HG03064 (cell line): ENCODE measurements around the gene TMEM182.

Experiments
- ATAC-seq: cut with Tn5 transposase; IDR thresholded peaks from one replicate; pipeline ENCODE4 v1.9.1; 2021; ENCODE audit warnings: low read depth; ENCODE audit not compliant: unreplicated experiment

The TMEM182 gene

GRCh38 chr2:102765061-102765460, 3.2 kb downstream of the TMEM182 start:
- no peak for ATAC-seq

- ATAC-seq: no peak
These were observed 6.4 kb downstream of the TMEM182 start for GRCh38 chr2:102768253-102768652.

- no peak for ATAC-seq
These were observed 7.1 kb downstream of the TMEM182 start for GRCh38 chr2:102768892-102769291.

- no peak for ATAC-seq
These were observed 8.7 kb downstream of the TMEM182 start for GRCh38 chr2:102770506-102770905.

GRCh38 chr2:102771114-102771513, 9.3 kb downstream of the TMEM182 start:
- no peak for ATAC-seq

GRCh38 chr2:102772659-102773058, 10.8 kb downstream of the TMEM182 start:
- ATAC-seq: no peak

GRCh38 chr2:102773149-102773705, 11.4 kb downstream of the TMEM182 start:
- ATAC-seq: no peak

- no peak for ATAC-seq
These were observed 16.4 kb downstream of the TMEM182 start for GRCh38 chr2:102778260-102778659.

GRCh38 chr2:102780467-102780866, 18.6 kb downstream of the TMEM182 start:
- ATAC-seq: no peak

GRCh38 chr2:102782187-102782586, 20.4 kb downstream of the TMEM182 start:
- no peak for ATAC-seq

GRCh38 chr2:102782933-102783332, 21.1 kb downstream of the TMEM182 start:
- no peak for ATAC-seq

- ATAC-seq: no peak
These were observed 21.8 kb downstream of the TMEM182 start for GRCh38 chr2:102783506-102784183.

GRCh38 chr2:102784940-102785339, 23.1 kb downstream of the TMEM182 start:
- ATAC-seq: no peak

GRCh38 chr2:102788216-102788884, 26.5 kb downstream of the TMEM182 start:
- ATAC-seq: no peak

- ATAC-seq: no peak
These were observed 27.0 kb downstream of the TMEM182 start for GRCh38 chr2:102788885-102789260.

GRCh38 chr2:102789349-102790090, 27.7 kb downstream of the TMEM182 start:
- no peak for ATAC-seq

- ATAC-seq: no peak
These were observed 28.2 kb downstream of the TMEM182 start for GRCh38 chr2:102790091-102790455.

GRCh38 chr2:102792568-102793208, 30.9 kb downstream of the TMEM182 start:
- ATAC-seq: no peak

GRCh38 chr2:102795641-102796040, 33.8 kb downstream of the TMEM182 start:
- ATAC-seq: no peak

- no peak for ATAC-seq
These were observed 34.5 kb downstream of the TMEM182 start for GRCh38 chr2:102796337-102796736.

GRCh38 chr2:102797486-102797885, 35.7 kb downstream of the TMEM182 start:
- no peak for ATAC-seq
